ENCODE data around the gene PAXIP1.
"Not testable (repeated sequence)": the region's sequence is repeated elsewhere in the genome, so short reads cannot be mapped to it uniquely, and the experiment has no call there.

PAXIP1 gene, protein sequence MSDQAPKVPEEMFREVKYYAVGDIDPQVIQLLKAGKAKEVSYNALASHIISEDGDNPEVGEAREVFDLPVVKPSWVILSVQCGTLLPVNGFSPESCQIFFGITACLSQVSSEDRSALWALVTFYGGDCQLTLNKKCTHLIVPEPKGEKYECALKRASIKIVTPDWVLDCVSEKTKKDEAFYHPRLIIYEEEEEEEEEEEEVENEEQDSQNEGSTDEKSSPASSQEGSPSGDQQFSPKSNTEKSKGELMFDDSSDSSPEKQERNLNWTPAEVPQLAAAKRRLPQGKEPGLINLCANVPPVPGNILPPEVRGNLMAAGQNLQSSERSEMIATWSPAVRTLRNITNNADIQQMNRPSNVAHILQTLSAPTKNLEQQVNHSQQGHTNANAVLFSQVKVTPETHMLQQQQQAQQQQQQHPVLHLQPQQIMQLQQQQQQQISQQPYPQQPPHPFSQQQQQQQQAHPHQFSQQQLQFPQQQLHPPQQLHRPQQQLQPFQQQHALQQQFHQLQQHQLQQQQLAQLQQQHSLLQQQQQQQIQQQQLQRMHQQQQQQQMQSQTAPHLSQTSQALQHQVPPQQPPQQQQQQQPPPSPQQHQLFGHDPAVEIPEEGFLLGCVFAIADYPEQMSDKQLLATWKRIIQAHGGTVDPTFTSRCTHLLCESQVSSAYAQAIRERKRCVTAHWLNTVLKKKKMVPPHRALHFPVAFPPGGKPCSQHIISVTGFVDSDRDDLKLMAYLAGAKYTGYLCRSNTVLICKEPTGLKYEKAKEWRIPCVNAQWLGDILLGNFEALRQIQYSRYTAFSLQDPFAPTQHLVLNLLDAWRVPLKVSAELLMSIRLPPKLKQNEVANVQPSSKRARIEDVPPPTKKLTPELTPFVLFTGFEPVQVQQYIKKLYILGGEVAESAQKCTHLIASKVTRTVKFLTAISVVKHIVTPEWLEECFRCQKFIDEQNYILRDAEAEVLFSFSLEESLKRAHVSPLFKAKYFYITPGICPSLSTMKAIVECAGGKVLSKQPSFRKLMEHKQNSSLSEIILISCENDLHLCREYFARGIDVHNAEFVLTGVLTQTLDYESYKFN

DNA sequence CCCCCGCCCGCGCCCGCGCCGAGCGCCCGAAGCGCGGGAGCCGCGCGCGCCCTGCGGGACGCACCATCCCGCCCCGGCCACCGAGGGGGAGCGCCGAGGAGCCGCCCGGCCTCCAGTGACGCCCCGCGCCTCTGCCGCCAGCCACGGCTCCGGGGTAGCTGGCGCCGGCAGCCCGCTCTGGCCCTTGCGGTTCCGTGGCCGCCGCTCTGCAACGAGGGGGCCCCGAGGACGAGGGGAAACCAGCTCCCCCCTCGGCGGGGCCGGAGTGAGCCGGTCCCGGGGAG lies at the start of gene PAXIP1:
PAXIP1 (minus strand) TSS at position 33 of the 284 bp plus-strand sequence. CDS start 195 bp downstream, outside the sequence.
- Histone ChIP-seq H3K36me3 (ENCODE audit: control insufficient read depth, insufficient read depth, low read length) (peaks cover under 1% of the 10 kb centered on the region; the same call in 1 of the 2 replicates), H3K4me3 (replicated peaks; ENCODE audit: low read depth, low read length) (peak within 1 kb of the TSS; percentile 88), H3K27me3 (replicated peaks; ENCODE audit: control insufficient read depth, insufficient read depth, low read length) (no peaks in the 10 kb centered on the region)
- TF ChIP-seq, protein P1, sequence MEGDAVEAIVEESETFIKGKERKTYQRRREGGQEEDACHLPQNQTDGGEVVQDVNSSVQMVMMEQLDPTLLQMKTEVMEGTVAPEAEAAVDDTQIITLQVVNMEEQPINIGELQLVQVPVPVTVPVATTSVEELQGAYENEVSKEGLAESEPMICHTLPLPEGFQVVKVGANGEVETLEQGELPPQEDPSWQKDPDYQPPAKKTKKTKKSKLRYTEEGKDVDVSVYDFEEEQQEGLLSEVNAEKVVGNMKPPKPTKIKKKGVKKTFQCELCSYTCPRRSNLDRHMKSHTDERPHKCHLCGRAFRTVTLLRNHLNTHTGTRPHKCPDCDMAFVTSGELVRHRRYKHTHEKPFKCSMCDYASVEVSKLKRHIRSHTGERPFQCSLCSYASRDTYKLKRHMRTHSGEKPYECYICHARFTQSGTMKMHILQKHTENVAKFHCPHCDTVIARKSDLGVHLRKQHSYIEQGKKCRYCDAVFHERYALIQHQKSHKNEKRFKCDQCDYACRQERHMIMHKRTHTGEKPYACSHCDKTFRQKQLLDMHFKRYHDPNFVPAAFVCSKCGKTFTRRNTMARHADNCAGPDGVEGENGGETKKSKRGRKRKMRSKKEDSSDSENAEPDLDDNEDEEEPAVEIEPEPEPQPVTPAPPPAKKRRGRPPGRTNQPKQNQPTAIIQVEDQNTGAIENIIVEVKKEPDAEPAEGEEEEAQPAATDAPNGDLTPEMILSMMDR (IDR thresholded peaks at IDR 0.05; ENCODE audit: insufficient read depth, low read length, poor library complexity, severe bottlenecking): no peak
- DNase-seq (ENCODE audit: extremely low read depth, insufficient read length): no peak

DNA sequence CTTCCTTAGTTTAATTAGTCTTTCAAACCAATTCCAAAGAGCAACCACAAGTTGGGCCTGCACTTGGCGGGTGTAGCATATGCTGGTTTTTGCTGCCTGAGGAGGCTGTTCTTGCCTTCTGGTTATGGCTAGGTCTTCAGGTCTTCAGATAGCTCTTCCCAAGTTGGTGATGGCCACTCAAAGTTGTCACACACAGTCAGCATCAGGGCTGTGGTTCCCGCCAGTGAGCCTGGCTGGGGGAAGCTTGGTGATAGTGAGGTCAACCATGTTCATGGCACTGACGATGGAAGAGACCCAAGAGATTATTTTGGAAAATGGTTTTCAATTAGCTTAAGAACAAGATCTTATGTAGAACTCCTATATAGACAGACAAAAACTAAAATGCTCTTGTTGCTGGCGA lies 48.4 kb upstream of the PAXIP1 start:
- H3K27me3 ChIP-seq (replicated peaks; ENCODE audit: control insufficient read depth, insufficient read depth, low read length): no peaks in the 10 kb centered on the region
- TF ChIP-seq, protein P1 (IDR thresholded peaks at IDR 0.05; ENCODE audit: insufficient read depth, low read length, poor library complexity, severe bottlenecking): no peak
- H3K4me3 ChIP-seq (replicated peaks; ENCODE audit: low read depth, low read length): no peak overlapping the region
- no peak for DNase-seq (ENCODE audit: extremely low read depth, insufficient read length)
- H3K36me3 ChIP-seq (ENCODE audit: control insufficient read depth, insufficient read depth, low read length): no peaks in the 10 kb centered on the region

DNA sequence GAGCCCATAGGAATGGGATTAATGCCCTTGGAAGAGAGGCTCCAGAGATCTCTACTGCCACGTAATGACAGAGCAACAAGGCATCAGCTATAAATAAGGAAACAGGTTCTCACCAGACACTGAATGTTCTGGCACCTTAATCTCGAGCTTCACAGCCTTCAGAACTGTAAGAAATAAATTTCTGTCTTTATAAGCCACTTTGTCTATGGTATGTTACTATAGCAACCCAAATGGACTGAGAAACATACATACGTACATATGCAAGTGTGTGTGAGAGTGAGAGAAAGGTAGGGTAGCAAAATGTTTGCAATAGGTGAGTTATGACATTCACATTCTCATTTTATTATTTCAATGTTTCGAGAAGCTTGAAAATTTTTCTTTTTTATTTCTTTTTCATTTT lies 45.1 kb upstream of the PAXIP1 start:
- no peaks in the 10 kb centered on the region for H3K27me3 ChIP-seq (replicated peaks; ENCODE audit: control insufficient read depth, insufficient read depth, low read length)
- no peak for DNase-seq (ENCODE audit: extremely low read depth, insufficient read length)

DNA sequence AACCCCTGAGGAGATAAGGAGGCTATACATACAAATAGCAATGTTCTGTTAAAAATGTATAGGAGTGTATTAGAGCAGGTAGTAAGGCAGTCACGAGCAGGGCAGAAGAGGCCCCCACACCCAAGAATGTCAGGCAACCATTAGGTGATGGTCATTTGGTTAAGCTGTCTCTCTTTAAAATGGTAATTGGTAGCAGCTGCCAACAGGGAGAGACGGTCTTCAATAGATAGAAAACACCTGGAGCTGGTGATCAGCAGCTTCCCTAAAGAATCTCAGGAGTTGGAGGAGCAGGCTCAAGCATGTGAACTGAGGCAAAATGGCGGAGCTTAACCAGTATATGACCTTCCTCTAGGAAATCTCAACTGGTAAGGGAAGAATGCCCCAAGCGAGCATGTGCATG lies 40.8 kb upstream of the PAXIP1 start:
- Histone ChIP-seq H3K4me3 (replicated peaks; ENCODE audit: low read depth, low read length) (no peak overlapping the region), H3K36me3 (ENCODE audit: control insufficient read depth, insufficient read depth, low read length) (no peaks in the 10 kb centered on the region), H3K27me3 (replicated peaks; ENCODE audit: control insufficient read depth, insufficient read depth, low read length) (no peaks in the 10 kb centered on the region)
- no peak for DNase-seq (ENCODE audit: extremely low read depth, insufficient read length)
- TF ChIP-seq, protein P1 (IDR thresholded peaks at IDR 0.05; ENCODE audit: insufficient read depth, low read length, poor library complexity, severe bottlenecking): no peak

More for the DNA sequence above, 45.1 kb upstream of the PAXIP1 start:
- no peak overlapping the region for H3K4me3 ChIP-seq (replicated peaks; ENCODE audit: low read depth, low read length)
- H3K36me3 ChIP-seq (ENCODE audit: control insufficient read depth, insufficient read depth, low read length): no peaks in the 10 kb centered on the region
- TF ChIP-seq, protein P1 (IDR thresholded peaks at IDR 0.05; ENCODE audit: insufficient read depth, low read length, poor library complexity, severe bottlenecking): no peak

DNA sequence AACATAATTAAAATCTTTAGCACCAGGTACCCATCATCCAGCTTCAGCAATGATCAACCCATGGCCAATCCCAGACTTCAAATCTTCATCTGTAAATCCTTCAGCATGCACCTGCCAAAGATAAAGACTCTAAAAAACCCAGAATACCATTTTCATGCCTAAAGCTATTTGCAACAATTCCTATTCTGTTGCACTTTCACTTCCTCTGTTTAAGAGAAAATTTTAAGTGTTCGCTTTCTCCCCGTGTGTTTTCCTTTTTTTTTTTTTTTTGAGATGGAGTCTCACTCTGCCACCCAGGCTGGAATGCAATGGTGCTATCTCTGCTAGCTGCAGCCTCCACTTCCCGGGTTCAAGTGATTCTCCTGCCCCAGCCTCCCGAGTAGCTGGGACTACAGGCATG lies 35.4 kb upstream of the PAXIP1 start:
- Histone ChIP-seq H3K27me3 (replicated peaks; ENCODE audit: control insufficient read depth, insufficient read depth, low read length) (no peaks in the 10 kb centered on the region), H3K36me3 (ENCODE audit: control insufficient read depth, insufficient read depth, low read length) (no peaks in the 10 kb centered on the region), H3K4me3 (replicated peaks; ENCODE audit: low read depth, low read length) (no peak overlapping the region)
- no peak for DNase-seq (ENCODE audit: extremely low read depth, insufficient read length)
- TF ChIP-seq, protein P1 (IDR thresholded peaks at IDR 0.05; ENCODE audit: insufficient read depth, low read length, poor library complexity, severe bottlenecking): no peak

DNA sequence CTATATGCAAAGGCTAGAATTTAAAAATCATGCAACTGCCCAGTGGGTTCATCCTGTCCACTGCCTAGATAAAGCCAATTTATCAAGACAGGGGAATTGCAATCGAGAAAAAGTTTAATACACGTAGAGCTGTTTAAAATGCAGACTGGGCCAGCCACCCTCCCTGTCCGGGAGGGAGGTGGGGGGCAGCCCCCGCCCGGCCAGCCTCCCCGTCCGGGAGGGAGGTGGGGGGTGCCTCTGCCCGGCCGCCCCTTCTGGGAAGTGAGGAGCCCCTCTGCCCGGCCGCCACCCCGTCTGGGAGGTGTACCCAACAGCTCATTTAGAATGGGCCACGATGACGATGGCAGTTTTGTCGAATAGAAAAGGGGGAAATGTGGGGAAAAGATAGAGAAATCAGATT lies 31.6 kb upstream of the PAXIP1 start:
- DNase-seq (ENCODE audit: extremely low read depth, insufficient read length); H3K36me3 ChIP-seq (ENCODE audit: control insufficient read depth, insufficient read depth, low read length); H3K4me3 ChIP-seq (replicated peaks; ENCODE audit: low read depth, low read length): not testable (repeated sequence)

More for the DNA sequence above, 31.6 kb upstream of the PAXIP1 start:
- not testable (repeated sequence) for H3K27me3 ChIP-seq (replicated peaks; ENCODE audit: control insufficient read depth, insufficient read depth, low read length)
